ENCODE measurements around the gene SENP8.
A peak's percentile ranks its signal among the peaks of the same experiment; 100 is the strongest.

The SENP8 gene

DNA sequence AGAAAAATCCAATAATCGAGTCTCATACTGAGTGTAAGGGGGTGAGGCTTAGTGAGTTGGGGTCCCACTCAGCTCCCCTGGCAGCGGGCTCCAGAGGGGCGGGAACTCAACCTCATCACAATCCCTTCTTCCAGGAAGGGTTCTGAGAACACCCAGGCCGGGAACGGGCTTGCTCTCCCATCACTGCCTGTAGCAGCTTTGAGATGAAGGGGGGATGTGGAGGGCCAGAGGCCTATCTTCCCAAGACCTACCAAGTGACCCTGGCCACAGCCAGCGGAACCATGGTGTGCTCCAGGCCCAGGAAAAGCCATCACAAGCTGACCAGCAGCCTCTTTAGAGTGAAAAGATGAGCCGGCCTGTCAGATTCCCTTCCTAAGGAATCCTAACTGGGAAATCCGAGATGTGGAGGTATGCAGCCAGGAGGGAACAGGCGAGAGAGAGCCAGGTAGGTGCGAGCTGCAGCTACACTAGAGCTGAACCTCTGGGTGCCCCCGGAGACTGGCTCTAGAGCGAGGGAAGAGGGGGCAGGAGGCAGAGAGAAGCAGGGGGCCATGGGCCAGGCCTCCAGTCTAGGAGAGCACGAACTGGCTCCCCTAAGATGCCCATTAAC is 60.9 kb downstream of the SENP8 start:
- no peak for DNase-seq

DNA sequence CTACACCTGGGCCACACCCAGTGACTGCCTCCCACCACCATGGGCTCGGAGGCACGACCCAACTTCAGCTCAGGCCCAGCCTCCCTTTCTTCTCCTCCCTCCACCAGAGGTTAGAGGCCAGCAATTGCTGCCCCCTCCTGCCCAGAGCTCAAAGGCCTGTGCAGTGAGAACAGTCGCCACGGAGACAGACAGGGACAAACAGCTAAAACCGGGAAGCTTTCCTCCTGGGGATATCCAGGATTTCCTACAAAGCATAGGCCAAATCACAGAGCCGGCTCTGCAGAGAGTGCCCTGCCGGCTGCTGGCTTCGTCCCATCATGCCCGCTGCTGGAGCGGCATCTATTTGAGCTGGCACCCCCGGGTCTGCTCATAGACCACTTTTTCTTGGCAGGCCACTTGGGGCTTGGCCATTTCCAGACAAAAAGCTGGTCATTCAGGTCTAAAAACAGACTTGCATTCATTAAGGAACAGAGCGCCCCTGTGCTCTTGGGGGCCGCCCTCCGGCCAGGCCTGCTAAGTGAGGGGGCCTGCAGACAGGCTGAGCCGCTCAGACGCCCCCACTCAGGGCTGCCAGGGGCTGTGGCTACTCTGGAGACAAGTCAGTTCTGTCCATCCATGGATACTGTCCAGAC is 61.9 kb downstream of the SENP8 start:
- DNase-seq: no peak

DNA sequence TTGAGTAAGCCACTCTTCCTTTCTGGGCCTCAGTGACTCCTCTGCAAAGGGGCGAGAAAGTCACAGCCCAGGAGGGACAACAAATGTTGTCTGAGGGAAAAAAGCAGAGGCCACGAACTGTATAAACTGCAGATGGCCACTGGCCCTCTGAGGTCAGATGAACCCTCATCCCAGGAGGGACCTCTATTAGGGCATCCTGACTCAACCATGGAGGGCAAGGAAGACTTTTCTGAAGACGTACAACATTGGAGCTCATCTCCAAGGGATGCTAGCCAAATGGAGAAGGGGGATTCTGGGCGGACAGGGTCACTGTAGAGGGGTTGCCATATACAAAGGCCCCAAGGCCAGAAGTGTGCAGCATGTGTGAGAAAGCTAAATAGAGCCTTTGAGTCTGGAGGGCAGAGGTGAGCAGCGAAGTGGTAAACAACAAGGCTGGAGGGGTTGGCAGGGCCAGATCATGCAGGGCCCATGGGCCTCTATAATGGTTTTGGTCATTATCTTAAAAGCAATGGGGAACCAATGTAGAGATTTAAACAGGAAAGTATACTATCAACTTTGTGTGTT is 62.6 kb downstream of the SENP8 start:
- DNase-seq: no peak

DNA sequence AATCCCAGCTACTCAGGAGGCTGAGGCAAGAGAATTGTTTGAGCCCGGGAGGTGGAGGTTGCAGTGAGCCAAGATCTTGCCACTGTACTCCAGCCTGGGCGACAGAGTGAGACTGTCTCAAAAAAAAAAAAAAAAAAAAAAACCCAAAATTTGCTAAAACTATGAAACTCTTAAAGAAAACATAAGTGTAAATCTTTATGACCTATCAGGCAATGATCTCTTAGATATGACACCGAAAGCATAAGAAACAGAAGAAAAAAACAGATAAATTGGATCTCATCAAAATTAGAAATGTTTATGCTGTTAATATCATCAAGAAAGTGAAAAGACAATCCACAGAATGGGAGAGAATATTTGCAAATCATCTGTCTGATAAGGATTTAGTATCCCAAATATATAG is 64.0 kb downstream of the SENP8 start:
- DNase-seq: no peak

DNA sequence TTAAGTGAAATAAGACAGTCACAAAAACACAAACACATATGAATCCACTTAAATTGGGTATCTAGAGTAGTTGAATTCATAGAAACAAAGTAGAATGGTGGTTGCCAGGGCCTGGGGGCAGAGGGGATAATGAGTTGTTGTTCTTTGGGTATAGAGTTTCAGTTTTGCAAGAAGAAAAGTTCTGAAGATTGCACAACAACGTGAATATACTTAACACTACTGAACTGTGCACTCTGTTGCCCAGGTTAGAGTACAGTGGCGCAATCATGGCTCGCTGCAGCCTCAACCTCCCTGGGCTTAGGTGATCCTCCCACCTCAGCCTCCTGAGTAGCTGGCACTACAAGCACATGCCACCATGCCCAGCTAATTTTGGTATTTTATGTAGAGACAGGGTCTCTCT is 64.5 kb downstream of the SENP8 start:
- peak; percentile 2 to 25 for DNase-seq

DNA sequence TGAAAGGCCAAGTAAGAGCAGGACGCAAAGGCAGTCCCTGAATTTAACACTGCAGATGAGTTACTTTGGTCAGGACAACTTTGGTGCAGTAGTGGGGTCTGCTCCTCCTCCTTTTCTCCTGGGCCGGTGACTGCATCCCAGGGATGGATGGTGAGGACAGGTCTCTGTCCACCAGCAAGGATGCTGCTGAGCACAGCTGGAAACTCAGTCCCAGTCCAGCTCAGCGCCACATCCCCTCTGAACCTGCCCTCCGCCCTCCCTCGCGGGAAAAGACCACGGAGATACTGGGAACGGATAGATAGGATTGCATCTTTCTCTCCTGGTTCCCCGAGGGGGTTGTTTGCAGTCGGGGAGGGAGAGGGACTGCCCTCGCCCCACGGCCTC is 65.6 kb downstream of the SENP8 start:
- DNase-seq: no peak

DNA sequence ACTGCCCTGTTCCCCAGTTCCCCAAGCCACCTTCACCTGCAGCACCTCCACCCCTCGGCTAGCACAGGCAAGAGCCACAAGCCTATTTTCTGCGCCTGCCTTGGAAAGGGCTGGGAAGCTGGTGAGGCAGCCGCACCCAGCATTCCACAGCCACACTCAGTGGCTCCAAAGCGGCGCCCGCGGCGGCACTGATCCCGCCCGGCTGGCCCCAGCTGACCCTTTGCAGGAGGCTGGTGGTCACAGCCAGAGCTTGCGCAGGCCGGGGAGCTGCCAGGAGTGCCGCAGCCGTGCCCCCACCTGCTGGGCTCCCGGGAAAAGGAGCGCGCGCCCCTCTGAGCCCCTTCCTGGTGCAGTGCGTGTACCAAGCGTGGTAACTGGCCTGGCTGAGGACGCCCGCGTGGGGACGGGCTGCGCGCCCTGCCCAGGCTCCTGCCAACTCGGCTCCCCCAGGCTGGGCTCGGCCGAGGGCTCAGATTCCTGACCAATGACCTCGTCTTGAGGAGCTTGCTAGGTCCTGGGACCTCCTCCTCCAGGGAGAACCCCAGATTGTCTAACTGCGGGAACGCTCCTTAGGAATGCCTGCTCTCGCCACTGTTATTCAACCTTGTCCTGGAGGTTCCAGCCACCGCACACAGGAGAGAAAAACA is 66.1 kb downstream of the SENP8 start:
- no peak for DNase-seq

DNA sequence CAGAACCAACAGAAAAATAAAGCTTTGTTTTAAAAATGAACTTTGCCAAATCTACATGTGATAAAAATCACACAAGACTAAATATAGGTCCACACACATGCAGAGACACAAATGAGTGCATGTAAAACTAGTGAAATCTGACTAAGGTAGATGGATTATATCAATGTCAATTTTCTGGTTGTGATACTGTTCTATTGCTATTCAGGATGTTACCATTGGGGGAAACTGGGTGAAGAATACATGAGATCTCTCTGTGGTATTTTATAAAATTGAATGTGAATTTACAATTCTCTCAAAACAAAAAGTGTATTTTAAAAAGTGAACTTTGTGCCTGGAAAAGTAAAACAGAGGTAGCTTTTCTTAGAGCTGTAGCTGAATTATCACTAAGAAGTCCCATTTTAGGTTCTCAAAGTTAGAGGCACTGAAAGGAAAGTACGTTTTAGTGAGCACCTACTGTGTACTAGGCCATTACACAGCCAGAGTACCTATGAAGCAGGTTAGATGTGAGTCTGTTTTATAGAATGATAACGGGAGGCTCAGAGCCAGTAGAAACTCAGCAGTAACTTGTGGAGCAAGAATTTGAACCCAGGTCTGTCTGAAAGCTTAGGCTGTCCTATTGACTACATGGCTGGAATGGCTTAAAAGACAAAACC is 71.2 kb downstream of the SENP8 start:
- DNase-seq: no peak

DNA sequence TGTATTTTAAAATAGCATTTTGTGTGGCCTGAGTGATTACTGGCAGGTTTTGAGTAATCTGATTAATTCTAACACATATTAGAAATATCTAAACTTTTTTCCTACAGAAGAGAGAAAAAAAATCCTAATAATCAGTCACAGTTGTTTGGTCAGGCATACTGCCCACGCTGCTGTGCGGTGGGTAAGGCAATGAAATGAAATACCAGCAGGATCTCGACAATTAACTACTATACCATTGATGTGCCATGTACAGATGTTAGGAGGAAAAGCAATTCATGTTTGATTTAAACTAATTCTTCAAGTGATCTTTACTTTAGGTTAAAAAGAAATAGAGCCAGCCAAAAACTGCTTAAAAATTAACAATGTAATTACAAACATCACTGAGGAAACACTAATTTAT is 74.2 kb downstream of the SENP8 start:
- no peak for DNase-seq

Data from AML-193 (cell line).